GM12891 (cell line): Measurements from ENCODE around the gene ATP6V1B1.

ENCODE experiments used
- PAX5 ChIP-seq: IDR thresholded peaks from 2 replicates; pipeline ENCODE4 v1.6.1; 2011; ENCODE audit warnings: low read length, moderate library complexity, mild to moderate bottlenecking; ENCODE audit not compliant: insufficient read depth, severe bottlenecking
- POLR2A ChIP-seq: IDR thresholded peaks from 2 replicates; pipeline ENCODE4 v1.6.1; 2011; ENCODE audit warnings: low read depth, low read length, control low read depth
- POLR2AphosphoS5 ChIP-seq: IDR thresholded peaks from 2 replicates; pipeline ENCODE4 v1.6.1; 2011; ENCODE audit warnings: low read depth, low read length, control low read depth
- POU2F2 ChIP-seq: IDR thresholded peaks from 2 replicates; pipeline ENCODE4 v1.6.1; 2011; ENCODE audit warnings: low read depth, mild to moderate bottlenecking, control low read depth, low read length, moderate library complexity
- SPI1 ChIP-seq: IDR thresholded peaks from 2 replicates; pipeline ENCODE4 v1.6.1; 2011; ENCODE audit warnings: low read depth, low read length, control low read depth
- TAF1 ChIP-seq: IDR thresholded peaks from 2 replicates; pipeline ENCODE4 v1.6.1; 2011; ENCODE audit warnings: low read depth, low read length, control low read depth

DNA sequence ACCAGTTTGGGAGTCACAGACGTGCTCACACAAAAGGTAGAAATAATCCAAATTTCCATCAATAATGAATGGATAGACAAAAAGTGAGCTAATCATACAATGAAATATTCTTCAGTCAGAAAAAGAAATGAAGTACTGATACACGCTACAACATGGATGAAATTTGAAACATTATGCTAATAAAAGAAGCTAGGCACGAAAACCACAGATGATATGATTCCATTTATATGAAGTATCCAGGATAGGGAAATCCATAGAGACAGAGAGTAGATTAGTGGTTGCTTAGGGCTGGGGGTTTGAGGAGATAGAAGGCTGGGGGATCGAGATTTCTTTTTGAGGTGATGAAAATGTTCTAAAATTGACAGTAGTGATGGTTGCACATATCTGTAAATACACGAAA, 43.0 kb upstream of the ATP6V1B1 start:
- TF ChIP-seq POLR2A (no peak), TAF1 (no peak), SPI1 (no peak), POLR2AphosphoS5 (no peak), PAX5 (no peak), POU2F2 (no peak)
